Jurkat, Clone E6-1 (cell line): ENCODE measurements around the gene ACAT2.
"Not testable (repeated sequence)": the region's sequence is repeated elsewhere in the genome, so short reads cannot be mapped to it uniquely, and the experiment has no call there.

ENCODE experiments used
- DNase-seq: peaks from one replicate; pipeline ENCODE4 v3.0.0-alpha.2; 2011; ENCODE audit warnings: low read depth, low spot score
- H3K4me3 ChIP-seq: 2 replicates; pipeline ENCODE4 v1.5.1; 2011; ENCODE audit warnings: mild to moderate bottlenecking, low read length, control low read depth, moderate library complexity

The ACAT2 gene

GRCh38 chr6:159804504-159804903, 42.7 kb downstream of the ACAT2 start:
- DNase-seq = no peak
- no peak overlapping the region for H3K4me3 ChIP-seq

DNA sequence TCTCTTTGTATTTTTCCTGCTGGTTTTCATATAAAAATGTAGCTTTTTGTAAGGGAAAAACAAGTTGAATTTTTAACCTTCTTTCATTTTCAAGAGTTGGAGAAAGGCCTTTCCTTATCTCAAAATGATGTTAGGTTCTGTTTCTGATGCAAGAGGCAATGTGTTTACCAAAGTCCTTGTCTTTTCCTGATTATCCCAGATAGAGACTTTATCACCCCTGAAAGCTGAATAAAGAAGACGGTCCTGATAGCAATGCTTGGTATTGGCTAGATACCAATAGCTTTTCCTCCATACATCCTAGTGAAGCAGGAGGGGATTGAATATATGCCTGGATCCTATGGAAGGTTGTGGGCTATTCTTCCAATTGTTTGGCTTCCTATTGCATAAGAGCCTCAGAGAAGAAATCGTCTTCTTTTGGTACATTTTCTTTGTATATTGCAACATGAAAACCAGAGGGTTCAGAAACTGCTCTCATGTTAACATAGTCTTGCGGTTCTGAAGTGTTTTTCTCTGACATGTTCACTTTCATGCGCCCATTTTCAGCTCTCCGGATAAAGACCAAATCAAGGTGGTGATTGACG, 43.7 kb downstream of the ACAT2 start:
- no peak overlapping the region for H3K4me3 ChIP-seq
- no peak for DNase-seq

GRCh38 chr6:159806021-159806458, 44.2 kb downstream of the ACAT2 start:
- no peak overlapping the region for H3K4me3 ChIP-seq
- DNase-seq = no peak

GRCh38 chr6:159807150-159807858, 45.5 kb downstream of the ACAT2 start:
- H3K4me3 ChIP-seq = no peak overlapping the region
- no peak for DNase-seq

GRCh38 chr6:159808647-159809046, 46.8 kb downstream of the ACAT2 start:
- H3K4me3 ChIP-seq = no peak overlapping the region
- no peak for DNase-seq

DNA sequence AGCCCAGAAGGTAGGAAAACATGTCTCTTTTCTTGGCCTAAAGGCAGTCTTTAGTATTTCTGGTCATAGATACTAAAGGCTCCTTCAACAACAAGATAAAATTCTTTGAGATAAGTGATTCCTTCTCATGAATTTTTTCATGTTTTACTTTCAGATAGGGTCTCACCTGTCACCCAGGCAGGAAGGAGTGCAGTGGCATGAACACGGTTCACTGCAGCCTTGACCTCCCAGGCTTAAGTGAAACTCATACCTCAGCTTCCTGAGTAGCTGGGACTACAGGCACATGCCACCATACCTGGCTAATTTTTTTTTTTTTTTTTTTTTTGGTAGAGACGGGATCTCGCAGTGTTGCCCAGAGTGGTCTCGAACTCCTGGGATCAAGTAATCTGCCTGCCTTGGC, 47.3 kb downstream of the ACAT2 start:
- DNase-seq = no peak

DNA sequence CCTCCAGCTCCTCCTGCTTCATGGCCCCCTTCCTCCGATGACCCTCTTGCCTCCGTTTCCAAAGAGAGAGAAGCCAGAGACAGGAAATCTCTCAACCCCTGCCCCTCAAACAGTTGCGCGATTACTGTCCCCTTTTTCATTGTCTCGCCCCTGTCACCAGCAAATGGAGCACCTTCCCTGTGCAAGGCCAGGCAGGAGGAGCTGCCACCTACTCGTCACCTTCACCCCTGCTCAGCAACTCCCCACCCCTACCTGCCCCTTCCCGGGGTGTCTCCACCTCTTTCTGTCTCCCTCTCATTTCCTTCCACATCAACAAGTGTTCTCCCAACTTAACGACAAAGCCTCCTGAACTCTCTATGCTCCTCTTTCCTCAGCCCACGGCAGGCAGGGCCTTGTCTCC, 51.9 kb downstream of the ACAT2 start:
- no peak for DNase-seq
- H3K4me3 ChIP-seq = no peak overlapping the region

More for the DNA sequence above, 47.3 kb downstream of the ACAT2 start:
- no peak overlapping the region for H3K4me3 ChIP-seq

GRCh38 chr6:159815410-159815809, 53.6 kb downstream of the ACAT2 start:
- DNase-seq = no peak

DNA sequence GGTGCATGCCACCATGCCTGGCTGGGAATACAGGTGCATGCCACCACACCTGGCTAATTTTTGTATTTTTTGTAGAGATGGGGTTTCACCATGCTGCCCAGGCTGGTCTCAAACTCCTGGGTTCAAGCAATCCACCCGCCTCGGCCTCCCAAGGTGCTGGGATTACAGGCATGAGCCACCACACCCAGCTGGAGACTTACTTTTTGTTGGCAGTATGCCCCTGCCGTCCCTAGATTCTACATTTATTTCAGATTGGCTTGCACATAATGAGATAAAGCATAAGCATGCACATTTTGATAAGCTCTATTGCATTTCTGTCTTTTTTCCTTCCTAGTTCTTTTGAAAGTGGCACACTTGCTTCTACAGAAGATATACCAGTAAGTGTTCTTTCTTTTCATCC, 54.9 kb downstream of the ACAT2 start:
- H3K4me3 ChIP-seq = not testable (repeated sequence)

More at GRCh38 chr6:159815410-159815809, 53.6 kb downstream of the ACAT2 start:
- no peak overlapping the region for H3K4me3 ChIP-seq

GRCh38 chr6:159817951-159818739, 56.3 kb downstream of the ACAT2 start:
- H3K4me3 ChIP-seq = no peak overlapping the region
- no peak for DNase-seq

More for the DNA sequence above, 54.9 kb downstream of the ACAT2 start:
- DNase-seq = not testable (repeated sequence)

GRCh38 chr6:159819098-159819497, 57.3 kb downstream of the ACAT2 start:
- no peak overlapping the region for H3K4me3 ChIP-seq
- DNase-seq = no peak

DNA sequence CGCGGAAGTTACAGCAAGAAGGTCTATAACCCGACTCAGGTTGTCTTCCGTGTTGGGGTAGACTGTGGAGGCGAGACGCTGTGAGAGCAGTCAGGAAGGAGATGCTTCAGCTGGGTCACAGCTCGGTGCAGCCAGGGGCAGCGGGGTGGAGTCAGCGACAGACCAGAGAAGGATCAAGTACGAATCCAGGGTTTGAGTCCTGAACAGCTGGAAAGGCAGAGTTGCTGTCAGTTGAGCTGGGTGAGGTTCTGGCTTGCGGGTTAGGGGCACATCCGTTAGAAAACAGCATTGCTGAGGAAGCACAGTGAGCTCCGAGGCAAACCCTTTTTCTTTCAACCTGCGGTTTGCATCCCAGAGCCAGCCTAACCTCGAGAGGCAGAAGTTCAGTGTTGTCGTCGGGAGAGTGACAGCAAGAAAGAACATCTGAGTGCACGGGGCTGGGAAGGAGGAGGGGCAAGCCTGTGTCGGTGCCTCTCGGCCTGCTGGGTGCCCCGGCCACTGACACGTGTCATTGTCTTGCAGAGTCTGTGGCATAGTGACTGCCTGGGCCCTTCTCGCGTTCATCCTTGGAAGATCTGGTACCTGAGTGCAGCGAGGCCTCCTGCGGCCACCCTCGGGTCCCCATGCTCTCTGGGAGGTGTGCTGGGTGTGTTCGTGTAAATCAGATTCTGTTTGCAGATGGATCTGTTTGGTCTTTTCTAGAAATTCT, 58.2 kb downstream of the ACAT2 start:
- H3K4me3 ChIP-seq = peak overlapping the region; percentile 52
- DNase-seq = peak; percentile 99

GRCh38 chr6:159821122-159821521, 59.3 kb downstream of the ACAT2 start:
- DNase-seq = no peak
- no peak overlapping the region for H3K4me3 ChIP-seq

DNA sequence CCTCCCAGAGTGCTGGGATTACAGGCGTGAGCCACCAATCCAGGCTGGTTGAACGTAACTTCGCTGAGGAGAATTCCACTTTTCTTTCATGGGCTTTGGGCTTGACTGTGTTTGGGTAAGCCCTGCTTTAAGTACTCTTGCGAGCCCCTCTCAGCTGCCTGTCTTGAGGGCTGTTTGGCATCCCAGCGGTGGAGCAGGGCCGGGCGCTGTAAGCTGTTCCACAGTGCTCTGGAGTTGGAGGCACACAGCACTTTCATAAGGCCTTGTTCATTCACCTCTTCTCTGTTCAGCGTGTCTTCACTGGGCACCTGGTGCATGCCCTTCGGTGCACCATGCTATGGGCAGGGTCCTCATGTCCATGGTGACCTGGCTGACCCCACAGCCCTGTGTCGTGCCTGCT, 59.9 kb downstream of the ACAT2 start:
- no peak for DNase-seq
- no peak overlapping the region for H3K4me3 ChIP-seq

DNA sequence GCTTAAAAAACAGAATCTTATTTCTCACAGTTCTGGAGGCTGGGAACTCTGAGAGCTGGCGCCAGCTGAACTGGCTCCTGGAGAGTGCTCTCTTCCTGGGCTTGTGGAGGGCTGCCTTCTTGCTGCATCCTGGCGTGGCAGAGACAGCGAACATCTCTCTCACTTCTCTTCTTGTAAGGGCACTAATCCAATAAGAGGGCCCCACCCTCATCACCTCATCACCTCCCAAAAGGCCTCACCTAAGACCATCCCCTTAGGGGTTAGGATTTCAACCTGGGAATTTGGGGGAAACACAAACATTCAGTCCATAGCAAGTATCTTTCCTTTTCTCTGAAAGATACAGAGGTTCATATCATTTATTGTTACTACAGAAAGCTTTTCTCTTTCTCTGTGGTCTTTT, 62.1 kb downstream of the ACAT2 start:
- no peak overlapping the region for H3K4me3 ChIP-seq
- DNase-seq = no peak

DNA sequence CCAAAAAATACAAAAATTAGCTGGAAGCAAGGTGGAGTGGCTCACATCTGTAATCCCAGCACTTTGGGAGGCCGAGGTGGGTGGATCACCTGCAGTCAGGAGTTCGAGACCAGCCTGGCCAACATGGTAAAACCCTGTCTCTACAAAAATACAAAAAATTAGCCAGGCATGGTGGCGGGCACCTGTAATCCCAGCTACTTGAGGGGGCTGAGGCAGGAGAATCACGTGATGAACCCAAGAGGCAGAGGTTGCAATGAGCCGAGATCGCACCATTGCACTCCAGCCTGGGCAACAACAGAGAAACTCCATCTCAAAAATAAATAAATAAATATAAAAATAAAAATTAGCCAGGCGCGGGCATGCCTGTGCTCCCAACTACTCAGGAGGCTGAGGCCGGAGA, 62.8 kb downstream of the ACAT2 start:
- not testable (repeated sequence) for DNase-seq, H3K4me3 ChIP-seq

DNA sequence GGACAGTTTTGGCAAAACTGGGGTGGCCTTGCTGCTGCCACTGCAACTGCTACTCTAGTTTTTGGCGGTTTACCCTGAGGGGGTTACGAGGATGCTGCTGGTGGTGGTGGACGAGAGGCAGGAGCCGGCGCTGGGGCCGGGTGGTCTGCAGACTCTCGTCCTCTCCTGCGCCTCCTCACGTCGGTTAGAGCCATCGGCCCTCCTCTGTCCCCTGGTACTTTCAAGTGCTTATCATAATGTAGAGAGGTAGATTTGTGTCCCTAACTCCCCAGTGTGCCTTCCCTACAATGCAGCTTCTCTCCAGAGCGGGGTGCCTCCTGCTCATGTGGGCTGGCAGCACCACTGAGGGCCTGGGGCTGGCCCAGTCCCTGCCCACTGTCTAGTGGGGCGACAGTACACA, 64.2 kb downstream of the ACAT2 start:
- DNase-seq = no peak

GRCh38 chr6:159826968-159827647, 65.3 kb downstream of the ACAT2 start:
- H3K4me3 ChIP-seq = no peak overlapping the region
- no peak for DNase-seq

More for the DNA sequence above, 64.2 kb downstream of the ACAT2 start:
- H3K4me3 ChIP-seq = no peak overlapping the region

GRCh38 chr6:159828074-159828473, 66.2 kb downstream of the ACAT2 start:
- DNase-seq = no peak
- H3K4me3 ChIP-seq = no peak overlapping the region
